Hepatocyte (in vitro differentiated cells): ENCODE results near the gene PCDH10.

Experiments
- CTCF ChIP-seq: fragments of 200-600 bp; sonication (generic); IDR thresholded peaks from 2 replicates; pipeline ENCODE4 v1.5.1; 2016; ENCODE audit warnings: antibody characterized with exemption, mild to moderate bottlenecking; ENCODE audit not compliant: poor library complexity
- EZH2 ChIP-seq: fragments of 200-600 bp; sonication (generic); IDR thresholded peaks from 2 replicates; pipeline ENCODE4 v1.6.1; 2016; ENCODE audit warnings: antibody characterized with exemption, mild to moderate bottlenecking, borderline replicate concordance
- EZH2phosphoT487 ChIP-seq: fragments of 200-600 bp; sonication (generic); IDR thresholded peaks from one replicate; pipeline ENCODE4 v1.6.1; 2018; ENCODE audit warnings: antibody characterized with exemption, mild to moderate bottlenecking, low read depth, moderate library complexity; ENCODE audit not compliant: unreplicated experiment, severe bottlenecking

GRCh38 chr4:133152330-133152821, 3.3 kb downstream of the PCDH10 start:
- no peak for TF ChIP-seq CTCF
- TF ChIP-seq EZH2 = no peak
- TF ChIP-seq EZH2phosphoT487 = no peak
